HG03196 (cell line): ENCODE results near the gene MCTP2.

Source experiments
- ATAC-seq: cut with Tn5 transposase; IDR thresholded peaks from one replicate; pipeline ENCODE4 v1.9.1; 2021; ENCODE audit not compliant: unreplicated experiment

The MCTP2 gene

DNA sequence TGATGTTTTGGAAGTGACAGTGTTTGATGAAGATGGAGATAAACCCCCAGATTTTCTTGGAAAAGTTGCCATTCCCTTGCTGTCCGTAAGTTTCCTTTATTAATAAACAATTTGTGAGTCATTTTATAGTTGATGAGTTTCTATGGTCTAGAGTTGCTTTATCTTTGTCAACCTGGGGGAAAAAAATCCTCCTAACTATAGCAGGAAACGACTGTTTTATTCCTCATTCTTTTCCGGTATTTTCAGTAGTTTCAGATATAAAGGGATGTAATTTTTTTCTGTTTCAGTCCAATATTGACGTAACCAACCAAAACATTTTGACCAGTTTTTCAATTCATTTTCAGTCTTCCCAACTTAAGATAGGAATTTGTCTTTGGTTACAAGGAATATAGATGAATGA, 154.1 kb downstream of the MCTP2 start:
- no peak for ATAC-seq

DNA sequence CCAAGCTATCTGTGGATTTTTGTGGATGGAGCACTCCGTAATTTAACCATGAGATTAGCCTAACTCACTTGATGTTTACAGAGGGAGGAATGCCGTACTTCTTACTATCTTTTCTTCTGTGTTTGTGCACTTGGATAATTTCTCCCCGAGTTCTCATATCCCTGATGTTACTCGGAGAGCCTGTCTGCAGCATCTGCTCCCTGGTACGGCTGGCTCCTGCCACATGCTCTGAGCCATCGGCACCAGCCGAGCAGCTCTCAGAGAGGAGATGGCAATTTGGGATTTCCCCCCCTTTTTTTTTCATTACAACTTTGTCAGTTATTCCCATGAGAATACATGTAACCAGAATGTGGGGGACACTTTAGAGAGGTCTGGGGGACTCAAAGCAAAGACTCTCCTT, 155.0 kb downstream of the MCTP2 start:
- no peak for ATAC-seq

DNA sequence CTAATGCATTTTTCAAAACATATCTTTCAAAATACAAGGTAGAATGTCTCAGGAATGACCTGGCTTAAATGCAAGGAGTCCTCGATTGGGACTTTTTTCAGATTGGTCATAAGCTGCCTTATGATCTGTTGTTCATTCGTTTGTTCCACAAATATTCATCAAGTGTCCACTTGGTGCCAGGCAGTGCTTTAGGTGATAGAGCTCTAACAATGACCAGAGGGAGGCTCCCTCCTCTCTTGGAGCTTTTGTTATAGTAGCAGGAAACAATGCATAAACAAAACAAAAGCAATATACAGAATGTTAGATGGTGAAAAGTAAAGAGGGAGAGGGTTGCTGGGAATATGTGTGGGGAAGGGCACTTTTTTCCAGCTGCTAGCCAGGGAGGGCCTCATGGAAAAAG, 156.1 kb downstream of the MCTP2 start:
- ATAC-seq: no peak

DNA sequence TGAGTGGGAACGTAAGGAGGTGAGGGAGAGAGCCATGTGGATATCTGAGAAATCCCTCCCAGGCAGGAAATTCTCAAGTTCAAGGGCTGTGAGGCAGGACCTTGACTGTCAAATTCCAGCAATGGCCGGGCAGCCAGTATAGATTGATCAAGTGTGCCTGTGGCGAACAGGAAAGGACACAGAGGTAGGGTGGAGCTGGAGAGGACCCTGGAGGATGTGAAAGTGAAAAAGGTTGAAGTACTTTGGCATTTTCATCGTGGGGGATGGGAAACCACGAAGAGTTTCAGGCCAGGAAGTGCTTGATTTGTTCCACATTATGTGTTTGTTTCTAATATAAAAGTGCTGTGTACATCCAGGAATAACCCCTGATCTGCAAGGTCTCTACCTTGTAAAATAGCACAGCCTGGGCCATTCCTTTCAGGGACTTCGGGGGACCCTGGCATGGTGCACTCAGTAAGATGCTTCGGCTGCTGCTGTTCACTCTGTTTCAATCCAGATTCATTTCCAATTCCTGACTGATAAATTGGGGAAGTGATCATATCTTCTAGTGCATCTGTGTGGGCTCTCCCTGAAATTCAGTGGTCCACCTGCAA, 156.6 kb downstream of the MCTP2 start:
- no peak for ATAC-seq

DNA sequence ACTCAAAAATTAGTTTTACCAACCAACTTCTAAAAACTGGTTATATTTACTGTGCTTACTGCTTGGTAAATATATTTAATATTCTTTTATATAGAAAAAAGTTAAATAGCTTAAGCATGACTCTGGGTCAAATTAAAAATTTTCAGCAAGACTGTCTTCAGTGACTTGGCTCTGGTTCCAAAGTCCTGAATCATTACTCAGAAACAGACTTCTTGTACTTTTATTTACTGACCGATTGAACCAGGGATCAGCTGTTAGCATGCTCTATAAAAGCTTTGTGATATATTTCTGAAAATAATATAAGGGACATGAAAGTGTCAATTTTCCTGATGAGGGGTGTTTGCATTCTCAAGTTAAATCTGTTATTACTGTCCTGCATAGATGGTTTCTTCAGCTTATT, 164.3 kb downstream of the MCTP2 start:
- no peak for ATAC-seq

DNA sequence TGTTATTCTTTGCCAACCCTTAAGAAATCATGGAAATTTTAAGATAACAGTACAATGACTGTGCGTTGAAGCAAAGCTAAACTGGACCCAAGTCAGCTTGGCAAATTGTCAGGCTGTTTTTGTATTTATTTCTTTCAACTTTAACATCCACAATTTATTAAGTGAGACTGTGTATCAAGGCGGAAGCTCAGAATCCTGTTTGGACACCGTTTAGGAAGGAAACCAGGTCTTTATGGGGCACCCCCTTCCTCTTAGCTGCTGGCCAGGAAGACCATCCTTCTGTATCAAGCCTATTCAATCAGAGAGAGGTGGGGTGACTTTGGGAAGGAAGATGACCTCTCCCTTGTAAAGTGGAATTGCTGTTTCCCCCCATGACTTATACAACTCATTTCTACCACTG, 166.0 kb downstream of the MCTP2 start:
- no peak for ATAC-seq

DNA sequence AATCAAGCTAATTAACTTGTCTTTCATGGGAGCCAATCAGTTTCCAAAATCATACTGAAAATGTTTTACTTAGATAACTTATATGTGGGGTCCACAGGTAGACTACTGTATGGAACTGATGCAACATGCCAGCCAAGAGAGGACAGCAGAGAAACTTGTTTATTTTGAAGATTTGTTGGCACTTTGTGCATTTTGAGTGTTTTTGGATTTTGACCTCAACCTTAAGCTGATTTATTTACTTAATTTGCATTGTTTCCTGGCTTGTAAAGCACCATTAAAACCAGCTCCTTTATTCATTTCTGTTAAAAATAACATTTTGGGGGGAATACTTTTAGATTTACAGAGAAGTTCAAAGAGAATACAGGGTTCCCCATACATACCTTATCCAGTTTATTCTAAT, 166.6 kb downstream of the MCTP2 start:
- no peak for ATAC-seq

DNA sequence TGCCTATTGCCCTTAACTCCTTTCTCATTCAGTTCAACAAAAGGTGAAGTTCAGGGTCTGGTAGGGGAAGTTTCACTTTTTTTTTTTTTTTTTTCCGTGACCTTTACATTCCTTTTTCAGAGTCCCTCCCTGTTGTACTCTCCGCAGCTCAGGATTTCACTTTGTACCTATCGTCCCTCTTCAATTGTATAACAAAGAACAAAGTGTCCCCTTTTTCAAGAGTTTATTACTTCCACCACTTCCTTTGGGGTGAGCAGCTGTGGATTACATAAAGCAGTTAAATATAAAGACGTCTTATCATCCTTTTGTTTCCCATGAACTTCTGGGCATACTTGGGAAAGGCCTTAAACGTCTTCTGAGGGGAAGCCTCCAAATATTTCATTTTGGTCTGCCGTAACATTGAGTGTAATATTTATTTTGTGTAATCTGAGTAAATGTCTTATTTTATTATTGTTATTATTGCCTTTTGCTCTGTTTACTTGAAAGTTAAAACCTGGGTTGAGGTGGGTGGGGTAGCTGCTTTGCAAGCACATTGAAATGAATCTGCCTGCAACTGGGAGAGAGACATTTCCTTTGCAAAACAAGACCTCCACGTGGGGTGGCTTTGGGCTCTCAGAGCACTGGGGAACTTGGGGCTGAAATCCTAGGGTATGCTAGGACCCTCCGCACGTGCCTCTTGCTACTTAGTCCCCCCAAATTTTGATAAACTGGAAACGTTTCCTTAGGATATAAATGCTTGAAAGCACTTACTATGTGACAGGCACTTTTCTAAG, 169.4 kb downstream of the MCTP2 start:
- no peak for ATAC-seq

DNA sequence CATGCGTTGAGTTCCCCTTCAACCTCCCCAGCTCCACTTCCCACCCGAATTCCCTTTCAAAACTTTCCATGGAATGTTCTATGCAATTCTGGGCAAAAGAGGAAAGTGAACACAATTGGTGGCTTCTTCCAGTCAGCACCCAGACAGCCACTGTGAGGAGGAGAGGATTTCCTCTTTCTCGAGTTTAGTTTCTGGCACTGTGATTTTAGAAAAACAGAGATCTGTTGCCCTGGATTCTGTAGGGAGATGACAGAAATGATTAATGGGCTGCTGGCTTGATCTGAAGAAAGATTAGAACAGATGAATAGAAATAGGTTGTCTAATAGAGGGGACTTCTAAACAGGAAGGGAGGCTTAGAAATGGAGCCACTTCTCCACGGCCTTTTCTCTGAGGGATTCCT, 172.0 kb downstream of the MCTP2 start:
- ATAC-seq: no peak

DNA sequence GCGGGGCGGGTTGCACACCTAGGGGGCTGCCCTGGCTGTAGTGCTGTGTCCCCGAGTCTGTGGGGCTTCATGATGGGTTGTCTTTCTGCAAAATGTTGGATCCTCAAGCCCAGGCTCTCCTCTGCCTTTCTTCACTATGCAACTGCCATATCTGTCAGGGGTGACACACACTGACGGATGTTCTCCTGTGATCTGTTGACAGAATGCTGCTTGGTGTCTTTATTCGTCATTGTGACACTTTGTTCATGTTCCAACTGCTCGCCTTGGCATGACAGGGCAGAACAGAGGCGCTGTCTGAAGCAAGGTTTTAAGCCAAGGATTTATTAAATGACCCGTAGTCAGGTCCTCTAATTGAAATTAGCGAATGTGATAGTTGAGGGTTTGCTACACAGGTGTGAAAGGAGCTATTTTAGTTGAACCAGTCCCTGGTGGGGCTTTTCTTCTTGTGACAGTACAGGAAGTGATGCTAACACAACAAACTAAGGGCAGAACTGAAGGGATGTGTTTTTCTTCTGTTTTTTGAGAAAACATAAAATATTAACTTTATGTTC, 173.4 kb downstream of the MCTP2 start:
- ATAC-seq: no peak

DNA sequence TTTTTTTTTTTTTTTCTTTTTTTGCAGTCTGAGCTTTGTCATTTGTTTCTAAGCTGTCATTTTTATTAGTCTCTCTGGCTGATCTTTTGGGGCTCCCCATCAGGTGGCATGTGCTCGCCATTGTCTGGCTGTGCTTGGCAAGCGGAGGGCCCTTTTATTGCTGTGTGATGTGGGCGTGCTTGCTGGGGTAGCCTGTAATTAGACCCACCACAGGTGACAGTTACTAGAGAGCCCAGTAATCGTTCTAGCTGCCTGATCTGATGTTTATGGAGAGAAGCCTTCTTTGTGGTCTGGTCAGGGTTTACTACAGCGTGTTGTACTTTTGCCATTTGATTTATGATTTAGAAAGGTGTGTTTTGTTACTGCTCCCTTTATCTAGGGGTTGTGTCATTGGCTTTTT, 179.9 kb downstream of the MCTP2 start:
- ATAC-seq: no peak

DNA sequence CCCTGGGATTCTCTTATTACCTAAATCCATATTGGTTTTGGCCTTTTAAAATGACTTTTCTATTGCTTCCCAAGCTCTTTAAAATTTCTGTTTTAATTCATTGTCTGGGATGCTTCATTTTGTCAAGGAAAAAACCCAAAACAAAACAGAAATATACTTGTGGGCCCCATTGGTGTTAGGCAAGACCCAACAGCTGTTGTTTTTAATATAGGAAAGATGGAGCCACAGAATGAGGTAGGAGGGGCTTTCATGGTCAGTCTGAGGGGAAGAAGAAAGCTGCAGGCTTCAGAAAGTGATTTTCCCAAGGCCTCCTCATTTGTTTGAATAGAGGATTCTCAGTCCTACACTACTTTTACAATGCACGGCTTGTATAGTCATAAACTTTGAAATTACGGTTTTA, 180.5 kb downstream of the MCTP2 start:
- ATAC-seq: no peak

DNA sequence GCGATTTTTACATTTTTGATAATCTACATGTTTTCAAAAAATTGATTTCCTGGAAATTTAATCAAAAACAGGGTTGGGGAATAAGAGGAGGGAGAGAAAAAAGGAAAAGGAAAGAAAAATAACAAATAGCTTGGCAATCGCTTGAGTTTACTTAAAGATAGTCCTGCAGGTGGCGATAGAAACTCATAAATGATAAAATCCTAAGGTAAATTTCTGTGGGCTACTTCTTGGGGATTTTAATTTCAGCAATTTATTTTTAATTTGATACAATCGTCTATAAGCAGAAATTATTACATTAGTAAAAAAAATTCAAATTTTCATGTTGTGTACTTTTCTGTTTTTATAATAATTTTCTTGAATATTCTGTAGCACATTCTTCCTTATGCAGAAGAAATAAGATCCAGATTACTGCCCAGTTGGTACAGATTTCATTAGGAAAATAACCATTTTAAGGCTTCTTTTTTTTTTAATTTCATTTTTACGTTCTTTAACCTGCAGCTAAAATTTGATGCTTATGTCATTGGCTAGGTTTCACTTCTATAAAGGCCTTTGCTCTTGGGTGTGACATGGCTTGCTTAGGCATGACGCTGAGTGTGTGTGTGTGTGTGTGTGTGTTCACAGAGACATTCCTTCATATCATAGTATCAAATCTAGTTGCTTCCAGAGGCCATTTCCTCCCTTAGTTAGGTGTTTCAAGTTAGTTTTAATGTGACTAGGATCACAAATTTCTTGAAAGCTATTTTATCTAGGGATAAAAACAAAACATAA, 181.8 kb downstream of the MCTP2 start:
- no peak for ATAC-seq

DNA sequence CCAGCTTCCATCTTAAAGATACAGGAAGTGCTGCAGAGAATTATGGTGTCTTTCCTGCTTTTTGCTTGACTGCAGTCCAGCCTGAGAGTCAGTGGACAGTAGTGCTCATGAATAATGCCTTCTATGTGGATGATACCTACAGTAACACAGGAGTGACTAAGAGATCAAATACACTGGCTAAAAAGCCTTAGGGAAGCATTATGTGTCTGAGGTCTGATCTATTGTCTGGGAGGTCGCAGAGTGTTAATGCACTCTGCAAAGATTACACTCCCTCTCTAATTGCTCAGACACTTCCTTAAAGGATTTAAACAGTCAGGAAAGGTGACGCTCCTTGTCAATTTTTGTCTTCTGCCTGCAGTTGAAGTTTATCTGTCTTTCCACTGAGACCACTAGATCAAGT, 183.6 kb downstream of the MCTP2 start:
- no peak for ATAC-seq

DNA sequence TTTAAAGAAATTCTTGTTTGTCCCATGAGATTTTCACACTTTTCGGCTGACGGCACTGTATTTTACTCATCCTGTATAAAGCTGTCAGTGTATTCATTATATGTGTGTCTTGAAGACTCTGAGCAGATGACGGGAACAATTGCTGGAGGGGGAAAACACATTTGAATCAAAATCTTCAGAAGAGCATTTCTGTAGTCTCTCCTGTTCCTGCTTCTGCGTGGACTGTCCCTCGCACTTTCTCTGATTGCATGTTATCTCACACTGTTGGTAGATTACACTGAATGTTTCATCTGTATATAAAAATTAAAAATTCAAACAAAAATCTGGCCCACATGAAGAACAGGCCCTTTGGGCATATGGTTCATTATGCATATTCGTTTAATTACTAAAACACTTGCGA, 184.9 kb downstream of the MCTP2 start:
- ATAC-seq: no peak

DNA sequence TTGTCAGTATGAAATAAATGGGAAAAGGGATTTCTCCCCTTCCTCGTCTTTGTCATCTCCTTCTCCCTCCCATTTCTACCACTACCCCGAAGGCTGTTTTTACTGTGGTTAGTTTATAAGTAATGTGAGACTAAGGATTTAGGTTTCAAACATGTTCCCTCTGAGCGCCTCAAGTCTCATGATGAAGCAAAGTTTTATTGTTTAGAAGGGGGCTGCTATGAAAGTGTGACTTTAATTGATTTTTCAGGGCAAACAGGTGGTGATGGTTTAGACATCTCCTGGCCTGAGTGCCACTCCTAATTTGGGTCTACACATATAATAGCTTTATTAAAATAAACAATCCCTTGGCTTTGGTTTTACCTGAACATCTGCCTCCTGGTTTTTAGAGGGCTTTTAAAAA, 185.5 kb downstream of the MCTP2 start:
- no peak for ATAC-seq

DNA sequence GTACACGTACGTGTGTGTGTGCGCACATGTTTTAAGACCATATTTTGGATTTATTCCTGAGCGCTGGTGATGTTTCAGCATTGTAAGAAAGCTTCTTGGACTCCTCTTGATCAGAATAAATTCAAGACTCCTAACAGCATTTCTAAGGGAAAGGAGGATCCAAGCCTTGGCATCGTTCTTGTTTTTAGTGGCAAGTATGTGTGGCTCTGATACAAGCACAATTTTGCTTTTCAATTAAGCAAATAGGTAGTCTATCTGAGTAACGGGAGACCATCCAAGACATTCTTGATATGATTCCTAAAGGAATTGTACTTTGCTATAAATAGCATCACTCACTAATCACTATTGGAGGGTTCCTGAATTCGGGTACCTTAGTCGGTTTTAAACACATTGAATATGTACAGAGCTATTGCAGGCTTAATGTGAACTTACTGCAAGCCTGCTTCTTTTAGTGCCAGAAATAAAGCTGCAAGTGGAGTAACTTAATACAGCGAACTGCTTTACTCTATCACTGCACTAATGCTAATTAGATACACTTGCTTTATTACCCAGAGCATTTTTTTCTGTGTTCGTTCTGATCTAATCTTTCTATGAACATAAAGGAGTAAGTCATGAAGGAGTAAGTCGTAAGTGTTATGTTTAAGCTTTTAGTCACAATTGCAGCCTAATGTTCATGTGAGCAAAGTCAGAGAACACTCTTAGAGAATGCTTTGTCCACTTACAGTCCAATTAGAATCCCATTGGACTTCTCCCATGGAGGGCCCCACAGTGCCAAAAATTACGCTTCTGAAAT, 186.3 kb downstream of the MCTP2 start:
- ATAC-seq: no peak

DNA sequence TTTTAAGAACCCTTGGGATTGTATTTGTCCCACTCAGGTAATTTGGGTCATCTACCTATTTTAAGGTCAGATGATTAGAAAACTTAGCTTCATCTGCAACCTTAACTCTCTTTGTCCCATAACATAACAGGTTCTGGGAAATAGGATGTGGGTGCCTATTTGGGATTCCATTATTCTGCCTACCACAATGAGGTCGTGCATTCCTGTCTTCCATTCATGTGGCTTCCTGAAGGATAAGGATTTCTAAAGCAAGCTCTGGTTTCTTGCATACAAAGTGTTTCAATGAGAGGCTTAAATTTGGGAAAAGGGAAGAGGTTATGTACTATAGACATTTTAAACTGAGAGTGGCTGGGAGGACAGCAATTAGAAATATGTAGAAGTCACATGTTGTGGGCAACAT, 190.3 kb downstream of the MCTP2 start:
- ATAC-seq: no peak

DNA sequence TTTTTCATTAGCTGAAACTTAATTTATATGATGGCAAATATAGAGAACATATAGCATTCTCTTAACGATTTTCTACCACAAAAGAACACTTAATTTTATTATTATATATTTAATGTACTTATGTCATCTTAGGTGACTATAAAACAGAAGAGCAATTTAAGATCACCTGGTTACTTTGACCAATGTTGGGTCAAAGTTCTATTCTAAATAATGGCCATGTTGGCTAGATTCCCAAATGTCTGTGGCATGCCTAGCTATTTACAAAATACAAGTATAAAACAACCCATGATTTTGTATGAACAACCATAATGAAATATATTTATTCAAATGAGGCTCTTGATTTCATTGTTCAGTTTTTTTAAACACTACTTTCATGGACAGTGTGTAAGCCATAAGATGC, 200.9 kb downstream of the MCTP2 start:
- no peak for ATAC-seq

DNA sequence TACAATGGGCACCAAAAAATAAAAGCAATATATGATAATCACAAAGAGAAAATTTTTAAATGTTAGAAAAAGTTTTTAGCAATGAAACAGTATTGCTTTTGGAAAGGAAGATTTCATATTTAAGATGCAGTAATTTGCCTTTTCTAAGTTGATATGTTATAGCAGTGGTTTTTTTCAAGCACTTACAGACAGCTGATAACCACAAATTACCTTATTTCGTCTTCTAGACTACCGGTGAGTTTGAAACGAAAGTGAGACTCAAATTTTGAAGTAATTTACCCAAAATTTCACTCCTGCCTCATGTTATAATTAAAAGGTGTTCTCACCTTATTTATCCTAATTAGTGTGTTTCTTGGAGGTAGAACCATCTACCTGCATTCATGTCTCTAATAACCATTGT, 207.8 kb downstream of the MCTP2 start:
- ATAC-seq: no peak

DNA sequence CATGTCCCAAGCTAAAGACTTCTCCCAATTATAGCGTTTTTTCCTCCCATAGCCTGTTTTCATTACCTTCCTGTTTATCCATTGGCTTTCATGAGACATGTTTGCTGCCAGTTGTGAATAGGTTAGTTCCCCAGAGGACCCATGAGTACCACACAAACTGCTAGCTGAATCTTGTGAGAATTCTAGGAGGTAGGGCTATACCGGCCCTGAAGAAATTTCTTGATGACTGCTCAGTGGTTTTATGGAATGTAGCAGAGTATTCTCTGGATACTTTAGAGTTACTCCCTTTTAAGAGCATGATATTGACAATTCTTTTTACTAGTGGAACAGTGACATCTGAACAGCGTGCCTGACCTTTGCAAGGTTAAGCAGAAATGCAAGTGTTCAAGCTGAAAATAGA, 210.4 kb downstream of the MCTP2 start:
- no peak for ATAC-seq
